ENCODE results near the gene LRRC43.

GRCh38 chr12:122137229-122137628 lies 45.7 kb upstream of the LRRC43 start:
- TF ChIP-seq CTCF (IDR thresholded peaks at IDR 0.05) (no peak), POLR2AphosphoS5 (IDR thresholded peaks at IDR 0.05) (no peak), POLR2A (IDR thresholded peaks at IDR 0.05) (no peak), EP300 (IDR thresholded peaks at IDR 0.05; ENCODE audit: low read depth) (no peak)
